Astrocyte (in vitro differentiated cells and primary cell): Measurements from ENCODE around the gene PLPPR2. TPM values are rescaled to one million over a fixed set of nuclear protein-coding genes. Genes with fewer than 3 reads are reported as not detected.

Experiments
- DNase-seq: peaks from one replicate; pipeline ENCODE4 v3.0.0-alpha.2; 2010; ENCODE audit warnings: low read depth
- FAIRE-seq: peaks from 2 replicates; lab custom pipeline; 2011; peaks lifted over from hg19 to GRCh38; lab: Jason Lieb, UNC
- H2AFZ ChIP-seq: 2 replicates; pipeline ENCODE4 v1.6.0; 2012; ENCODE audit warnings: low read depth, low read length, inconsistent platforms
- H3K27ac ChIP-seq: 2 replicates; pipeline ENCODE4 v1.5.1; 2011; ENCODE audit warnings: low read depth, low read length, inconsistent platforms
- H3K27me3 ChIP-seq: 2 replicates; pipeline ENCODE4 v1.6.0; 2011; ENCODE audit warnings: low read length, inconsistent platforms; ENCODE audit not compliant: insufficient read depth
- H3K36me3 ChIP-seq: 2 replicates; pipeline ENCODE4 v1.5.1; 2011; ENCODE audit warnings: low read length, inconsistent platforms; ENCODE audit not compliant: insufficient read depth
- H3K4me1 ChIP-seq: 2 replicates; pipeline ENCODE4 v1.5.1; 2011; ENCODE audit warnings: low read length, inconsistent platforms; ENCODE audit not compliant: insufficient read depth
- H3K4me2 ChIP-seq: 2 replicates; pipeline ENCODE4 v1.6.0; 2012; ENCODE audit warnings: low read length, inconsistent platforms
- H3K4me3 ChIP-seq: 2 replicates; pipeline ENCODE4 v1.5.1; 2011; ENCODE audit warnings: low read depth, mild to moderate bottlenecking, low read length, inconsistent platforms; ENCODE audit not compliant: insufficient read depth
- H3K79me2 ChIP-seq: 2 replicates; pipeline ENCODE4 v1.6.0; 2012; ENCODE audit warnings: mild to moderate bottlenecking, low read length, inconsistent platforms; ENCODE audit not compliant: insufficient read depth
- H3K9ac ChIP-seq: 2 replicates; pipeline ENCODE4 v1.6.0; 2012; ENCODE audit warnings: mild to moderate bottlenecking, low read length, inconsistent platforms
- H3K9me3 ChIP-seq: 2 replicates; pipeline ENCODE4 v1.5.1; 2012; ENCODE audit warnings: low read depth, mild to moderate bottlenecking, low read length, inconsistent platforms; ENCODE audit not compliant: insufficient read depth
- H4K20me1 ChIP-seq: 2 replicates; pipeline ENCODE4 v1.6.0; 2012; ENCODE audit warnings: low read length, inconsistent platforms; ENCODE audit not compliant: insufficient read depth
- H3K27ac Mint-ChIP-seq: one replicate; pipeline ENCODE4 v1.8.0; 2021; ENCODE audit warnings: mild to moderate bottlenecking, mixed read lengths; ENCODE audit not compliant: unreplicated experiment
- H3K27me3 Mint-ChIP-seq: one replicate; pipeline ENCODE4 v1.8.0; 2021; ENCODE audit warnings: low read depth, mixed read lengths; ENCODE audit not compliant: unreplicated experiment
- H3K36me3 Mint-ChIP-seq: one replicate; pipeline ENCODE4 v1.8.0; 2021; ENCODE audit warnings: low read depth, mixed read lengths; ENCODE audit not compliant: unreplicated experiment
- H3K4me1 Mint-ChIP-seq: one replicate; pipeline ENCODE4 v1.8.0; 2021; ENCODE audit warnings: low read depth, mixed read lengths; ENCODE audit not compliant: unreplicated experiment
- H3K4me3 Mint-ChIP-seq: one replicate; pipeline ENCODE4 v1.8.0; 2021; ENCODE audit warnings: mild to moderate bottlenecking, moderate library complexity, mixed read lengths; ENCODE audit not compliant: unreplicated experiment
- H3K9me3 Mint-ChIP-seq: one replicate; pipeline ENCODE4 v1.8.0; 2021; ENCODE audit warnings: mild to moderate bottlenecking, mixed read lengths; ENCODE audit not compliant: unreplicated experiment
- EZH2 ChIP-seq: IDR thresholded peaks from 2 replicates; pipeline ENCODE4 v1.6.1; 2012; ENCODE audit warnings: mild to moderate bottlenecking, low read length, inconsistent platforms; ENCODE audit not compliant: insufficient read depth
- total RNA-seq: library from RNA; stranded (reverse); gene quantifications from 2 replicates; pipeline ENCODE4 v1.2.1, GENCODE V29; 2021
- TF ChIP-seq, protein P1 (sequence below): IDR thresholded peaks from 2 replicates; pipeline ENCODE4 v1.5.1; 2011; ENCODE audit warnings: low read depth, mild to moderate bottlenecking, inconsistent platforms, low read length, moderate library complexity; ENCODE audit not compliant: insufficient read depth

PLPPR2 gene
- total RNA-seq, 1 donor from 2014 or later: 37.8 TPM

DNA sequence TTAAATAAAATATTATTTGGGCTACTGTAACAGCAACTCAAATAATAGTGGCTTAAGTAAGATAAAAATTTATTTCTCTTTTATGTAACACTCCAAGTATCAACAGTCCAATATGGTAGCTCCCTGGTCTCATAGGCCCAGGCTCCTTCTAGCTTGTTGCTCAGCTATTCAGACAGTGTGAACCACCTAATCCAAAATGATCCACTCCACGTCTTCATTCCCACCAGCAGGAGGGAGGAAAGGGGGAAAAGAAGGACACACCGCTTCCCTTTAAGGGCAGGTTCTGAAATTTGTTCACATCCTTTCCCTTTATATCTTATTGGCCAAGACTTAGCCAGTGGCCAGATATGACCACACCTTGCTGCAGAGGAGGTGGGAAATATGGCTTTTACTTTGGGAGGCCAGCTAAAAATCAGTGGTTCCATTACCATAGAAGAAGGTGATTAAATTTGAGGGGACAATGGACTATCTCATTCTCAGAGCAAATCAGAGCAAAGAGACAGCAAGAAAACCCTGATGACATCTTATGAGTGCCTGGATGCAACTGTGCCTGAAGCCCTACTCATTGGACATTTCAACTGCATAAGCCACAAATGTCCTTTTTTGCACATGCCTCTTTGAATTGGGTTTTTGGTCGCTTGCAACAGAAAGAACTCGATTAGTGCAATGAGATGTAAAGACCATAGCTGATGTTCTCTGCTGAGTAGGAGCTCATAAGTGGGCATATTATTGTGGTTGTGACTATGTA, 35.9 kb downstream of the PLPPR2 start:
- FAIRE-seq (no peak), DNase-seq (no peak)
- H3K27me3 Mint-ChIP-seq: peaks cover 4% of the 10 kb centered on the region
- Histone ChIP-seq H3K79me2 (no peaks in the 10 kb centered on the region), H3K9me3 (peaks cover 2% of the 10 kb centered on the region), H3K27me3 (no peaks in the 10 kb centered on the region), H4K20me1 (no peaks in the 10 kb centered on the region), H3K4me2 (no peak overlapping the region), H3K4me3 (no peak overlapping the region), H3K36me3 (no peaks in the 10 kb centered on the region), H3K4me1 (no peaks in the 10 kb centered on the region), H3K9ac (no peak overlapping the region), H3K27ac (no peak overlapping the region), H2AFZ (no peak overlapping the region)
- H3K9me3 Mint-ChIP-seq: no peaks in the 10 kb centered on the region
- TF ChIP-seq, protein P1, sequence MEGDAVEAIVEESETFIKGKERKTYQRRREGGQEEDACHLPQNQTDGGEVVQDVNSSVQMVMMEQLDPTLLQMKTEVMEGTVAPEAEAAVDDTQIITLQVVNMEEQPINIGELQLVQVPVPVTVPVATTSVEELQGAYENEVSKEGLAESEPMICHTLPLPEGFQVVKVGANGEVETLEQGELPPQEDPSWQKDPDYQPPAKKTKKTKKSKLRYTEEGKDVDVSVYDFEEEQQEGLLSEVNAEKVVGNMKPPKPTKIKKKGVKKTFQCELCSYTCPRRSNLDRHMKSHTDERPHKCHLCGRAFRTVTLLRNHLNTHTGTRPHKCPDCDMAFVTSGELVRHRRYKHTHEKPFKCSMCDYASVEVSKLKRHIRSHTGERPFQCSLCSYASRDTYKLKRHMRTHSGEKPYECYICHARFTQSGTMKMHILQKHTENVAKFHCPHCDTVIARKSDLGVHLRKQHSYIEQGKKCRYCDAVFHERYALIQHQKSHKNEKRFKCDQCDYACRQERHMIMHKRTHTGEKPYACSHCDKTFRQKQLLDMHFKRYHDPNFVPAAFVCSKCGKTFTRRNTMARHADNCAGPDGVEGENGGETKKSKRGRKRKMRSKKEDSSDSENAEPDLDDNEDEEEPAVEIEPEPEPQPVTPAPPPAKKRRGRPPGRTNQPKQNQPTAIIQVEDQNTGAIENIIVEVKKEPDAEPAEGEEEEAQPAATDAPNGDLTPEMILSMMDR: no peak
- TF ChIP-seq EZH2: no peak
- H3K27ac Mint-ChIP-seq: no peak overlapping the region
- no peaks in the 10 kb centered on the region for H3K4me1 Mint-ChIP-seq
- H3K36me3 Mint-ChIP-seq: no peaks in the 10 kb centered on the region
- no peak overlapping the region for H3K4me3 Mint-ChIP-seq

DNA sequence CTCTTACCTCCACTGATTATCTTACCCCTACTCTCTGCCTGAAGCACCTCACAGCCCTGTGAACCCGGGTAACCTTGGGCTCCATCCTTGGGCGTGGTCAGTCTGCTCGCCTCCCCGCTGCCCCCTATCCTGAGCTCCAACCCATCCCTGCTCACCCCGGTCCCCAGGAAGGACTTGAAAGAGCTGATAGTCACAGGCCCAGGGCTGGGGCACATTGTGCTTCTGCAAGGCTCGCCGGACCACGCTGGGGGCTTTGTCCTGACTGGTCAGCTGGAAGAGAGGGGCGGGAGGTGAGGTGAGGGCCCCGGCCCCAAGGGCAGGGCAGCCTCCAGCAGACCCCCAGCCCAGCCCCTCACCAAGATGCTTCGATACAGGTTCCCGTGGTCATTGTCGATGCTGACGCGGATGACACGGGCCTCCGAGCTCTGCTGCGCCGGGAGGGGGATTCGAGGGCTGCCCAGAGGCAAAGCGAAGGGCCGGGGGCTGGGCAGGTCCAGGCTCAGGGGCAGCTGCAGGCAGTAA, 41.9 kb downstream of the PLPPR2 start:
- no peaks in the 10 kb centered on the region for H3K4me1 ChIP-seq
- no peaks in the 10 kb centered on the region for H4K20me1 ChIP-seq
- Mint-ChIP-seq H3K27me3 (peaks cover 4% of the 10 kb centered on the region), H3K4me3 (no peak overlapping the region), H3K4me1 (no peaks in the 10 kb centered on the region), H3K27ac (no peak overlapping the region), H3K36me3 (no peaks in the 10 kb centered on the region), H3K9me3 (peaks cover 1% of the 10 kb centered on the region)
- H3K36me3 ChIP-seq: no peaks in the 10 kb centered on the region
- H3K27ac ChIP-seq: no peak overlapping the region
- H2AFZ ChIP-seq: no peak overlapping the region
- H3K4me3 ChIP-seq: no peak overlapping the region
- no peaks in the 10 kb centered on the region for H3K9me3 ChIP-seq
- no peaks in the 10 kb centered on the region for H3K27me3 ChIP-seq
- DNase-seq: no peak
- no peak overlapping the region for H3K4me2 ChIP-seq
- H3K79me2 ChIP-seq: no peaks in the 10 kb centered on the region
- H3K9ac ChIP-seq: no peak overlapping the region
- no peak for TF ChIP-seq EZH2
- TF ChIP-seq, protein P1: no peak
- no peak for FAIRE-seq

DNA sequence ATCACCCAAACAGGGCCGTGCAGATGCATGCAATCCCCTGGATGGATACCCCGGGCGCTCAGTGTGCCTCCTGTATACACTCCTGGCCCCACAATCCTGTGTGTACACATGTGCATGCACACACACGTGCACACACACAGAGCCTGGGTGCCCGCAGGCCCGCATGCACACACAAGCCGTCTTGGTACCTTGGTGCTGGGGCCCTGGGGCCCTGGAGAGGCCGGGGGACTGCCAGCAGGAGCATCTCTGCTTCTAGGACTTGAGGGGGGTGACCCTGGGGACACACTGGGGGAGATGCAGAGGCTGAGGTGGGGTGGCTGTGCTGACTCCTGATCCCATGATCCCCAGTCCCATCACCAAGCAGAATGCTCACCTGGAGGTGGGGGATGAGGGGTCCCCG, 44.4 kb downstream of the PLPPR2 start:
- Histone ChIP-seq H3K4me3 (no peak overlapping the region), H3K27ac (no peak overlapping the region), H3K4me1 (no peaks in the 10 kb centered on the region), H3K79me2 (no peaks in the 10 kb centered on the region), H3K27me3 (no peaks in the 10 kb centered on the region), H3K36me3 (no peaks in the 10 kb centered on the region), H2AFZ (no peak overlapping the region), H3K9me3 (no peaks in the 10 kb centered on the region), H4K20me1 (no peaks in the 10 kb centered on the region), H3K4me2 (no peak overlapping the region), H3K9ac (no peak overlapping the region)
- Mint-ChIP-seq H3K9me3 (peaks cover 1% of the 10 kb centered on the region), H3K27ac (no peak overlapping the region), H3K4me3 (no peak overlapping the region), H3K27me3 (peaks cover 4% of the 10 kb centered on the region), H3K4me1 (no peaks in the 10 kb centered on the region), H3K36me3 (no peaks in the 10 kb centered on the region)
- TF ChIP-seq, protein P1: no peak
- TF ChIP-seq EZH2: no peak
- no peak for DNase-seq
- no peak for FAIRE-seq
